Neural cell (in vitro differentiated cells): Measurements from ENCODE around the gene TGFBI. TPM values are rescaled to one million over a fixed set of nuclear protein-coding genes. Genes with fewer than 3 reads are reported as not detected.
A peak's percentile ranks its signal among the peaks of the same experiment; 100 is the strongest.

Experiments
- H2AFZ ChIP-seq: fragments of 200-600, 300-800 bp; sonication (generic), shearing (Covaris generic); 2 replicates; pipeline ENCODE4 v1.6.0; 2014; ENCODE audit warnings: low read depth, mild to moderate bottlenecking, antibody characterized with exemption, low read length, moderate library complexity
- H3F3A ChIP-seq: fragments of 200-600 bp; shearing (Covaris generic); 2 replicates; pipeline ENCODE4 v1.6.1; 2016; ENCODE audit warnings: mild to moderate bottlenecking, moderate library complexity, mixed read lengths, antibody characterized with exemption, low read length; ENCODE audit not compliant: insufficient read depth, poor library complexity, severe bottlenecking
- H3K27ac ChIP-seq: fragments of 200-600, 300-800 bp; sonication (generic), shearing (Covaris generic); 2 replicates; pipeline ENCODE4 v1.5.1; 2014; ENCODE audit warnings: mild to moderate bottlenecking, low read length, moderate library complexity
- H3K27me3 ChIP-seq: fragments of 300-800, 200-600 bp; sonication (generic), shearing (Covaris generic); 2 replicates; pipeline ENCODE4 v1.6.0; 2014; ENCODE audit warnings: mild to moderate bottlenecking, low read depth, low read length, moderate library complexity; ENCODE audit not compliant: insufficient read depth
- H3K36me3 ChIP-seq: fragments of 300-800, 200-600 bp; sonication (generic), shearing (Covaris generic); 2 replicates; pipeline ENCODE4 v1.5.1; 2014; ENCODE audit warnings: mild to moderate bottlenecking, antibody characterized with exemption, low read length, moderate library complexity; ENCODE audit not compliant: insufficient read depth
- H3K4me2 ChIP-seq: fragments of 300-800, 200-600 bp; sonication (generic), shearing (Covaris generic); 2 replicates; pipeline ENCODE4 v1.6.0; 2014; ENCODE audit warnings: mild to moderate bottlenecking, low read length
- H3K4me3 ChIP-seq: fragments of 300-800, 200-600 bp; sonication (generic), shearing (Covaris generic); 2 replicates; pipeline ENCODE4 v1.5.1; 2014; ENCODE audit warnings: mild to moderate bottlenecking, low read length, moderate library complexity
- H3K79me2 ChIP-seq: fragments of 200-600 bp; shearing (Covaris generic); replicated peaks from 2 replicates; pipeline ENCODE4 v1.6.0; 2014; ENCODE audit warnings: mild to moderate bottlenecking, low read length, moderate library complexity; ENCODE audit not compliant: insufficient read depth
- H3K9ac ChIP-seq: fragments of 300-800, 200-600 bp; sonication (generic), shearing (Covaris generic); 2 replicates; pipeline ENCODE4 v1.6.1; 2016; ENCODE audit warnings: mild to moderate bottlenecking, low read length, mixed read lengths
- H3K9me2 ChIP-seq: fragments of 200-600 bp; shearing (Covaris generic); 2 replicates; pipeline ENCODE4 v1.6.1; 2016; ENCODE audit warnings: mild to moderate bottlenecking, low read length, mixed read lengths; ENCODE audit not compliant: insufficient read depth
- H3K9me3 ChIP-seq: fragments of 200-600, 300-800 bp; sonication (generic), shearing (Covaris generic); 2 replicates; pipeline ENCODE4 v1.6.1; 2016; ENCODE audit warnings: mild to moderate bottlenecking, mixed run types, low read length, moderate library complexity, mixed read lengths
- H4K20me1 ChIP-seq: fragments of 200-600 bp; shearing (Covaris generic); 2 replicates; pipeline ENCODE4 v1.6.1; 2016; ENCODE audit warnings: mild to moderate bottlenecking, mixed run types; ENCODE audit not compliant: insufficient read depth
- EP300 ChIP-seq: fragments of 450-650 bp; conservative IDR thresholded peaks from 2 replicates; pipeline ENCODE4 v1.6.1; 2014; ENCODE audit warnings: antibody characterized with exemption, mild to moderate bottlenecking, moderate library complexity; ENCODE audit not compliant: poor library complexity, severe bottlenecking
- EZH2 ChIP-seq: fragments of 200-600, 300-800 bp; shearing (Covaris generic), sonication (generic); IDR thresholded peaks from 2 replicates; pipeline ENCODE4 v1.6.1; 2014; ENCODE audit warnings: antibody characterized with exemption, low read length, borderline replicate concordance, mild to moderate bottlenecking; ENCODE audit not compliant: insufficient read depth, poor library complexity, severe bottlenecking
- MXI1 ChIP-seq: fragments of 450-650 bp; conservative IDR thresholded peaks from 2 replicates; pipeline ENCODE4 v1.6.1; 2014; ENCODE audit warnings: antibody characterized with exemption, mild to moderate bottlenecking; ENCODE audit not compliant: poor library complexity, severe bottlenecking
- POLR2AphosphoS5 ChIP-seq: IDR thresholded peaks from 2 replicates; pipeline ENCODE4 v1.6.1; 2012
- RAD21 ChIP-seq: fragments of 450-650 bp; conservative IDR thresholded peaks from 2 replicates; pipeline ENCODE4 v1.6.1; 2014; ENCODE audit warnings: antibody characterized with exemption, mild to moderate bottlenecking, moderate library complexity
- SMC3 ChIP-seq: fragments of 450-650 bp; conservative IDR thresholded peaks from 2 replicates; pipeline ENCODE4 v1.6.1; 2014; ENCODE audit warnings: antibody characterized with exemption, mild to moderate bottlenecking, moderate library complexity; ENCODE audit not compliant: poor library complexity
- TAF1 ChIP-seq: IDR thresholded peaks from 2 replicates; pipeline ENCODE4 v1.6.1; 2012; ENCODE audit warnings: low read depth
- polyA plus RNA-seq: library from polyadenylated mRNA; depleted of rRNA; stranded (reverse); fragments of >200 nt; gene quantifications from 2 replicates; pipeline ENCODE4 v1.2.3, GENCODE V29; 2014
- TF ChIP-seq, protein P1 (sequence below): fragments of 450-650 bp; IDR thresholded peaks from 2 replicates; pipeline ENCODE4 v1.5.1; 2014; ENCODE audit warnings: antibody characterized with exemption, mild to moderate bottlenecking, moderate library complexity; ENCODE audit not compliant: poor library complexity, severe bottlenecking
- TF ChIP-seq, protein P2 (sequence below): IDR thresholded peaks from 2 replicates; pipeline ENCODE4 v1.6.1; 2012; ENCODE audit warnings: borderline replicate concordance

TGFBI gene
- polyA plus RNA-seq, 1 donor from 2014 or later = 0.71 TPM

DNA sequence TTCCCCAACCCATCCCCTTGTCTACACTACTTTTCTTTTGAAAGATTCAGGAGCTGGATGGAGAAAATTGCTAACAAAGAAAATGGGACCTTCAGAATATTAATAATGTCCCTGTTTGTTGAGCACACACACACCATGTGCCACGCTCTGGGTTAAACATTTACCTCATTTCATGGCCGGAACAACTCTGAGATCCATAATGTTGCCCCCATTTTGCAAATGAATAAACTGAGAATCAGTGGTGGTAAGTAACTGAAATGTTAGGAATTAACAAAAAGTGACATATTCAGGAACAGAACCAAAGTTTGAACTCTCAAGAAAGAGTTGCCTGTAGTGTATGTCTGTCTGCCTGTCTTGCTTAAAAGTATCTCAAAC, 52.4 kb downstream of the TGFBI start:
- Histone ChIP-seq H3K27me3 (peaks cover 24% of the 10 kb centered on the region), H3K9ac (no peak overlapping the region), H3F3A (no peaks in the 10 kb centered on the region), H3K4me2 (no peak overlapping the region), H3K36me3 (no peaks in the 10 kb centered on the region), H4K20me1 (no peaks in the 10 kb centered on the region), H3K27ac (no peak overlapping the region), H3K9me2 (no peaks in the 10 kb centered on the region), H2AFZ (no peak overlapping the region), H3K4me3 (no peak overlapping the region), H3K9me3 (no peaks in the 10 kb centered on the region), H3K79me2 (no peaks in the 10 kb centered on the region)
- TF ChIP-seq POLR2AphosphoS5 (no peak), EP300 (no peak), RAD21 (no peak), MXI1 (no peak), TAF1 (no peak), EZH2 (no peak)
- TF ChIP-seq, protein P1, sequence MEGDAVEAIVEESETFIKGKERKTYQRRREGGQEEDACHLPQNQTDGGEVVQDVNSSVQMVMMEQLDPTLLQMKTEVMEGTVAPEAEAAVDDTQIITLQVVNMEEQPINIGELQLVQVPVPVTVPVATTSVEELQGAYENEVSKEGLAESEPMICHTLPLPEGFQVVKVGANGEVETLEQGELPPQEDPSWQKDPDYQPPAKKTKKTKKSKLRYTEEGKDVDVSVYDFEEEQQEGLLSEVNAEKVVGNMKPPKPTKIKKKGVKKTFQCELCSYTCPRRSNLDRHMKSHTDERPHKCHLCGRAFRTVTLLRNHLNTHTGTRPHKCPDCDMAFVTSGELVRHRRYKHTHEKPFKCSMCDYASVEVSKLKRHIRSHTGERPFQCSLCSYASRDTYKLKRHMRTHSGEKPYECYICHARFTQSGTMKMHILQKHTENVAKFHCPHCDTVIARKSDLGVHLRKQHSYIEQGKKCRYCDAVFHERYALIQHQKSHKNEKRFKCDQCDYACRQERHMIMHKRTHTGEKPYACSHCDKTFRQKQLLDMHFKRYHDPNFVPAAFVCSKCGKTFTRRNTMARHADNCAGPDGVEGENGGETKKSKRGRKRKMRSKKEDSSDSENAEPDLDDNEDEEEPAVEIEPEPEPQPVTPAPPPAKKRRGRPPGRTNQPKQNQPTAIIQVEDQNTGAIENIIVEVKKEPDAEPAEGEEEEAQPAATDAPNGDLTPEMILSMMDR = no peak
- TF ChIP-seq, protein P2, sequence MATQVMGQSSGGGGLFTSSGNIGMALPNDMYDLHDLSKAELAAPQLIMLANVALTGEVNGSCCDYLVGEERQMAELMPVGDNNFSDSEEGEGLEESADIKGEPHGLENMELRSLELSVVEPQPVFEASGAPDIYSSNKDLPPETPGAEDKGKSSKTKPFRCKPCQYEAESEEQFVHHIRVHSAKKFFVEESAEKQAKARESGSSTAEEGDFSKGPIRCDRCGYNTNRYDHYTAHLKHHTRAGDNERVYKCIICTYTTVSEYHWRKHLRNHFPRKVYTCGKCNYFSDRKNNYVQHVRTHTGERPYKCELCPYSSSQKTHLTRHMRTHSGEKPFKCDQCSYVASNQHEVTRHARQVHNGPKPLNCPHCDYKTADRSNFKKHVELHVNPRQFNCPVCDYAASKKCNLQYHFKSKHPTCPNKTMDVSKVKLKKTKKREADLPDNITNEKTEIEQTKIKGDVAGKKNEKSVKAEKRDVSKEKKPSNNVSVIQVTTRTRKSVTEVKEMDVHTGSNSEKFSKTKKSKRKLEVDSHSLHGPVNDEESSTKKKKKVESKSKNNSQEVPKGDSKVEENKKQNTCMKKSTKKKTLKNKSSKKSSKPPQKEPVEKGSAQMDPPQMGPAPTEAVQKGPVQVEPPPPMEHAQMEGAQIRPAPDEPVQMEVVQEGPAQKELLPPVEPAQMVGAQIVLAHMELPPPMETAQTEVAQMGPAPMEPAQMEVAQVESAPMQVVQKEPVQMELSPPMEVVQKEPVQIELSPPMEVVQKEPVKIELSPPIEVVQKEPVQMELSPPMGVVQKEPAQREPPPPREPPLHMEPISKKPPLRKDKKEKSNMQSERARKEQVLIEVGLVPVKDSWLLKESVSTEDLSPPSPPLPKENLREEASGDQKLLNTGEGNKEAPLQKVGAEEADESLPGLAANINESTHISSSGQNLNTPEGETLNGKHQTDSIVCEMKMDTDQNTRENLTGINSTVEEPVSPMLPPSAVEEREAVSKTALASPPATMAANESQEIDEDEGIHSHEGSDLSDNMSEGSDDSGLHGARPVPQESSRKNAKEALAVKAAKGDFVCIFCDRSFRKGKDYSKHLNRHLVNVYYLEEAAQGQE = no peak

DNA sequence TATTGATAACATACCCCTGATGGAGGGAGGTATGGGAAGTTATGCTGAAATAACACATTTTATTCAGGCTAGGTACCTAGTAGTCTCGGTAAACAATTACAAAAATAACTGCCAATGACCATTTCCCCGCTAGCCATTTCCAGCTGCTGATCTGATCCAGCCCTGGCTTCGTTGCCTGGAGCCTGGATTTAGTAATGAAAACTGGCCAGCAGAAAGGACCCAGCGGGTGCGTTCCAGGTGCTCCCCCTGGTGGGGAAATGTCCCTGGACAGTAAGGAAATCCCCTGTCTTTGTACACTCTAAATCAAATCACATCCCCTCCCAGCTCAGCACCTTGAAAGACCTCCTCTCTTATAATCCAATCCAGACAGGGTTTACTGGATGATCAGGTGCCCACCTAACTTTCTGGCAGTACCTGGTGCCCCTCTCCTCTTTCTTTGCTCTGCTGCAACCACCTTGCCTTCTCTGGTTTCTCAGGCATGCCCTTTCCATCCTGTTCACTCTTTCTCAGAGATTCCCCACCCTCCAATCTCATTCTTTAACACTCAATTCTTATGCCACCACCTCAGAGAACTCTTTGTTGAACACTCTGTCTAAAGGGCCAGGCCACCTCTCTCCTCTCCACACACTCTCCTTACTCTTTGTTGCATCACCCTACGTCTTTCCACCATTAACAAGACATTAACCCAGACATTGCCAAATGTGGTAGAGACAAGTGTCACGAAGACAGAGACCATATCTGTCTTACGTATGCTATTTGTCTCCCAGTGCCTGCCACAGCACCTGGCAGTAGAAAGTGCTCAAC, 53.8 kb downstream of the TGFBI start:
- Histone ChIP-seq H3K4me3 (no peak overlapping the region), H3K27me3 (peaks cover 24% of the 10 kb centered on the region), H3K4me2 (no peak overlapping the region), H3K9ac (no peak overlapping the region), H3F3A (no peaks in the 10 kb centered on the region), H2AFZ (no peak overlapping the region), H3K36me3 (no peaks in the 10 kb centered on the region), H3K9me3 (no peaks in the 10 kb centered on the region), H4K20me1 (no peaks in the 10 kb centered on the region), H3K9me2 (no peaks in the 10 kb centered on the region), H3K79me2 (no peaks in the 10 kb centered on the region), H3K27ac (no peak overlapping the region)
- TF ChIP-seq EZH2 (no peak), POLR2AphosphoS5 (no peak), RAD21 (peak; percentile 54), MXI1 (no peak), TAF1 (no peak), EP300 (no peak), SMC3 (peak; percentile 70)
- TF ChIP-seq, protein P1 = peak; percentile 62
- TF ChIP-seq, protein P2 = no peak
